HG03521 (cell line): ENCODE data around the gene PCP2.

ENCODE experiments used
- ATAC-seq: cut with Tn5 transposase; IDR thresholded peaks from one replicate; pipeline ENCODE4 v1.9.1; 2021; ENCODE audit warnings: mild to moderate bottlenecking, moderate library complexity; ENCODE audit not compliant: unreplicated experiment

PCP2 gene

DNA sequence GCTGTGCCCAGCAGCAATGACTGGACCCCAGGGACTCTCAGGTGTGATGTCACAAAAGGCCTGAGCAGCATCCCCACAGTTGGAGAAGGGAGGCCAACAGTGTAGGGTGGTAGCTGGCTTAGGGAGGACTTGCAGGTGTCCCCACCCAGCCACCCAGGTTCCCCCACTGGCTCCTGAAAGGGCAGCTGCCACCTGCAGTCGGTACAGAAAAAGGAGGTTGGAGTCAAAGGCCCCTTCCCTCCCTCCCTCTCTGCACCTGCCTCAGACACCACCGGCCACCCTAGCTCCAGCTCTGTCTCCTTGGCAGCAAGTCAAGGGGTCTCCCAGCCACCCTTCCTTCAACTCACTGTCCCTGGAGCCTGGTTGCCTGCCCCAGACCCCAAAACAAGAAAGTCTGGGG, at the start of gene PCP2:
Gene PCP2 (minus strand): TSS at position 22 of the 400 bp plus-strand sequence. CDS start 262 bp downstream, outside the sequence.
- no peak for ATAC-seq

- no peak for ATAC-seq
Measured at GRCh38 chr19:7682175-7682855, 48.8 kb upstream of the PCP2 start.

GRCh38 chr19:7681340-7682174, 48.0 kb upstream of the PCP2 start:
- ATAC-seq = no peak

DNA sequence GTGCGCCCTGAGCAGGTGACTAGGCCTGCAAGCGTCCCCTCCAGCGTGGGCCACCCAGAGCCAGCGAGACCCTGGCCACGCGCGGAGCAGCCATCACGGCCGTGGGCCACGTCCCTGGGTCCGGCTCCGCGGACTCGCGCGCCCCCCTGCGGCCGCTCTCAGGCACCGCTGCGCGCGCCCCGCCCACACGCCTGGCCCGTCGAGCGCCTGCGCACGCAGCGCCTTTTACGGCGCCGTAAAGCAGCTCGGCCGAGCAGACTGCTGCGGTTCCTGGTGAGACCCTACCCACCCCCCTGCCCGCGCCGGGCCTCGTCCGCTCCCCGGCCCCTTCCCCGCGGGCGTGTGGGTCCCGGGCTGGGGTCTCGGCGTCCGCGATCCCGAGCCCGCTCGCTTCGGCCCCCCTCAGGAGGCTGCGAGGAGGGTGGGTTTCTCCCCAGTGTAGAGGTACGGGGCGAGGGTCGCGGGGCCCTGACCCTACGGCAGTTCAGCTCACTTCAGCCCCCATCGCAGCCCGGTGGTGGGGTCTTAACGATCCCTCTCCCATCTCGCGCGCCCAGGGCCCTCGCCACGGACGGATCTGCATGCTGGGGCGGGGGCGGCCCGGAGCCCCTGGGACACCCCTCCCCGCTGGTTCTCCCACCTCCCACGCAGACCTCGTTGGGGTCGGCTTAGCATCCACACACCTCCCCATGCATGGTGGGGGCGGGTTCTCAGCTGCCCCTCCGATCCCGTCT, 47.3 kb upstream of the PCP2 start, which contains the start of gene TRAPPC5:
Gene TRAPPC5 (plus strand): TSS at position 228 of the 734 bp plus-strand sequence. CDS start 1,421 bp downstream, outside the sequence.
- ATAC-seq = peak; percentile 63

- ATAC-seq = no peak
Measured at GRCh38 chr19:7679771-7680605, 46.5 kb upstream of the PCP2 start.

DNA sequence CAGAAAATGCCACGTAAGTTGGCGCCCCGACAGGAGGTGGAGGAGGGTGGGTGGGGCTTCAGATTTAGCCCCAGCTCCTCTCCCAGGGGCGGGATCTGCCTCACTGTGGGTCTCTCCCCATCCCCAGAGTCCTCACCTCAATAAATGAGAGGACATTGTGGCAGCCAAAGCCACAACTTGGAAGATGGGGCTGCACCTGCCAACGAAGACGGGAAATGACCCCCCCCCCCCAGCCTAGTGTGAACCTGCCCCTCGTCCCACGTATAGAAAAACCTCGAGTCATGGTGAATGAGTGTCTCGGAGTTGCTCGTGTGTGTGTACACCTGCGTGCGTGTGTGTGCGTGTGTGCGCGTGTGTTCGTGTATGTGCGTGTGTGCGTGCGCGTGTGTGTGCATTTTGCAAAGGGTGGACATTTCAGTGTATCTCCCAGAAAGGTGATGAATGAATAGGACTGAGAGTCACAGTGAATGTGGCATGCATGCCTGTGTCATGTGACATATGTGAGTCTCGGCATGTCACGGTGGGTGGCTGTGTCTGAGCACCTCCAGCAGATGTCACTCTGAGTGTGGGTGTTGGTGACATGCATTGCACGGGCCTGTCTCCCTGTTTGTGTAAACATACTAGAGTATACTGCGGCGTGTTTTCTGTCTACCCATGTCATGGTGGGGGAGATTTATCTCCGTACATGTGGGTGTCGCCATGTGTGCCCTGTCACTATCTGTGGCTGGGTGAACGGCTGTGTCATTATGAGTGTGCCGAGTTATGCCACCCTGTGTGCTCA, 45.6 kb upstream of the PCP2 start:
- ATAC-seq = no peak

GRCh38 chr19:7677669-7678311, 44.3 kb upstream of the PCP2 start:
- no peak for ATAC-seq

- no peak for ATAC-seq
Measured at GRCh38 chr19:7676854-7677253, 43.3 kb upstream of the PCP2 start, which contains the start of gene MCEMP1. MCEMP1 (plus strand) TSS chr19:7677090; CDS start chr19:7677121, 31 bp downstream.

DNA sequence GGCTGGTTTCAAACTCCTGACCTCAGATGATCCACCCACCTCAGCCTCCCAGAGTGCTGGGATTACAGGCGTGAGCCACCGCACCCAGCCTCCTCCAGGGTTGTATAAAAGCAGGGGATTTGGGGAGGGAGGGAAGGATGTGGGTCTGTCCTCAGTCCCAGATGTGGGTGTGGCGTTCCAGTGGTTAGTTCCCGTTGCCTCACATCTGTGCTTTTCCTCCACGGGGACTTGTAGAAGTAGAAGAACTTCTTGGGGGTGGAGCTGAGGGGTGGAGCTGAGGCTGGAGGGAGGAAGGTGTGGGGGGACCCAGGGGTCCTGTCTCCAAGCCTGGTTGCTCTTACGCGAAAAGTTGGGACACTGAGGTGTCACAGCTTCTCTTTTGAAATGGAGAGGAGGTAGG, 42.9 kb upstream of the PCP2 start:
- ATAC-seq = no peak

DNA sequence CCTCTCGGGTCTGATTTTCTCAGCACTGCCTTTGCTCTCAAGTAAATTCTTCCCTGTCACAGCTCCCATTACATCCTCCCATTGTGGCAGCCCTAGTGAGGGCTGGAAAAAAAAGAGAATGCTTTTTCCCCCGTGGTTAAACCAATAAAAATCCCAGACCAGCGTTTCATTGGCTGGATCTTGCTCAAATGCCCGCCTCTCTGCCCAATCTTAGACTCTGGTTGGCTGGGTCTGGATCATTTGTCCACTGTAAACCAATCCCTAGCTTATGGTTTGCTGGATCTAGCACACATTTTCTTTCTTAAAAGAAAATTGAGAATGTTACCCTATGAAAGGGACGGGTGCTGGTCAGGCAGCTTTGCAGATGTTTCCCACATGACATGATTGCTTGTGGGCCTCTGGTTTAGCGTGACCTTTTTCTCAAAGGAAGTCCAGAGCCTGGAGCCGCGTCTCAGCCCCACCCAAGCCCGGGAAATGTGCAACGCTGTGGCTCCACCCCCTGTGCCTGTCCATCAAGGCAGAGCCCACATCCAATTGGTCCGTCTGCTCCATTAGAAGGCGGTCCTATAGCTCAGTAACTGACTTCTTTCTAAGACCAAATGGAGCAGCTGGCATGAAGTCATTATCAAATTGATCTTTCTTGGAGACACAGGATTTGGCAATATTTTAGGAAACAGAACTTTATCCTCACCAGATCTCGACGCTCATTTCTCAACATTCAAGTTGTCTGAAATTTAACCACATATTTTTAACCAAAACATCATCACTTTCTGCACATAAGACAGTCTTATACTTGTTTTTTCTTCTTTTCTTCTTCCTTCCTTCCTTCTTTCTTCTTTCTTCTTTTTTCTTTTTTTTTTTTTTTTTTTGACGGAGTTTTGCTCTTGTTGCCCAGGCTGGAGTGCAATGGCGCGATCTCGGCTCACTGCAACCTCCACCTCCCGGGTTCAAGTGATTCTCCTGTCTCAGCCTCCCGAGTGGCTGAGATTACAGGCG, 40.8 kb upstream of the PCP2 start:
- no peak for ATAC-seq

GRCh38 chr19:7672522-7672921, 39.0 kb upstream of the PCP2 start:
- ATAC-seq = no peak

- no peak for ATAC-seq
Measured at GRCh38 chr19:7670790-7671189, 37.3 kb upstream of the PCP2 start.

DNA sequence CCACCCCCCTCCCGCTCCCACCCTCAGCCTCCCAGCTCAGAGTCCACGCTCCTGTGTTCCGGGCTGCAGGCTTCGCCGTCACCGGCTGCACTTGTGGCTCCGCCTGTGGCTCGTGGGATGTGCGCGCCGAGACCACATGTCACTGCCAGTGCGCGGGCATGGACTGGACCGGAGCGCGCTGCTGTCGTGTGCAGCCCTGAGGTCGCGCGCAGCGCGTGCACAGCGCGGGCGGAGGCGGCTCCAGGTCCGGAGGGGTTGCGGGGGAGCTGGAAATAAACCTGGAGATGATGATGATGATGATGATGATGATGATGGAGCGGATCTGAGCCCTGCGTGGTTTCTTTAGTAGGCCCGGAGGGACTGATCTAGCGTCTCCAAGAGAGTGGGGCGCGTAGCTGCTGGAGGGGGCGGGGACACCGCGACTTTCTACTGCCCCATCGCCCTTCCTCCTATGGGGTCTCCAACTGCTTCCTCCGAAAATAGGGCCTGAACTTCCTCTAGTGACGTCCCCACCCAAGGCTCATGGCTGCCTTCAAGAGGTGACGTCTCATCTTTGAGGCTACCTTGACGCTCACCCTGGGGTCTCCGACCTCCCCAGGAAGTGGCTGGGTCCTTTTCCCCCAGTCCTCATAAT, 36.7 kb upstream of the PCP2 start:
- ATAC-seq = no peak

DNA sequence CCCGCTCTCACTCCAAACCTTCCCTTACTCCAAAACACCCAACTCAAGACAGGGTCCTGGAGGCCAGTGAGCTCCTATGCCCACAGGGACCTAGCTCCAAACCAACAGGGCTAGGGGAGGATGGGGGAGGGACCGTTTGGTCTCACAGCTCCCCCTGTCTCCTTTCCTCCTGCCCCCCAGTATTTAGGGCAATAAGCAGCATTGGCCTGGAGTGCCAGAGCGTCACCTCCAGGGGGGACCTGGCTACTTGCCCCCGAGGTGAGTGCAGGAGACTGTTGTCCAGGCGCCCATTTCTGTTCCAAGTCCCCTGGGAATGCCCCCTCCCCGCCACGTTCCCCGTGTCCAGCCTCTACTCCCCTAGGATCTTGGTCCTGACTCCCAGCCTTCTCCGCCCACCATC, 36.1 kb upstream of the PCP2 start:
- ATAC-seq = no peak

GRCh38 chr19:7668842-7669241, 35.3 kb upstream of the PCP2 start, which contains the start of gene RETN:
RETN (plus strand) TSS chr19:7669049; CDS start chr19:7669327, 278 bp downstream.
- no peak for ATAC-seq

GRCh38 chr19:7665076-7665475, 31.6 kb upstream of the PCP2 start:
- no peak for ATAC-seq

DNA sequence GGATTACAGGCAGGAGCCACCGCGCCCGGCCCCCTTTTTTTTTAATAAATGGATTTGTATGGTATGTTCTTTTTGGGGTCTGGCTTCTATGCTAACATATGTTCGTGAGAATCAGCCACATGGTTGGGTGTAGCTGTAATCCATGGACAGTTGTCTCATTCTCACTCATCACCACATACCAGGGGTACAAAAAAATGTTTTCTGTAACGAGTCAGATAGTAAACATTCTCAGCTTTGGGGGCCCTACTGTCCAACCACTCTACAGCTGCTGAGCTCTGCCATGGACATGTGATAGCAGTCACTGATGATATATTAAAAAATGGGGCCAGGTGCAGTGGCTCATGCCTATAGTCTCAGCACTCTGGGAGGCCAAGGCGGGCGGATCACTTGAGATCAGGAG, 30.2 kb upstream of the PCP2 start:
- no peak for ATAC-seq
